ENCODE data around the gene LIN52.
"Not testable (repeated sequence)": the region's sequence is repeated elsewhere in the genome, so short reads cannot be mapped to it uniquely, and the experiment has no call there.

Gene LIN52

GRCh38 chr14:74109369-74109768 is 24.6 kb downstream of the LIN52 start:
- DNase-seq (ENCODE audit: low read depth) = peak; percentile 4

GRCh38 chr14:74111395-74112216 is 26.9 kb downstream of the LIN52 start:
- DNase-seq (ENCODE audit: low read depth) = peak; percentile 44

- not testable (repeated sequence) for DNase-seq (ENCODE audit: low read depth)
Measured at GRCh38 chr14:74125487-74125886, 40.7 kb downstream of the LIN52 start.

- DNase-seq (ENCODE audit: low read depth) = no peak
Measured at GRCh38 chr14:74126315-74127013, 41.7 kb downstream of the LIN52 start.

GRCh38 chr14:74127634-74128033 is 42.9 kb downstream of the LIN52 start:
- no peak for DNase-seq (ENCODE audit: low read depth)

GRCh38 chr14:74133833-74134481 is 49.2 kb downstream of the LIN52 start:
- DNase-seq (ENCODE audit: low read depth) = no peak

- no peak for DNase-seq (ENCODE audit: low read depth)
Measured at GRCh38 chr14:74134484-74134883, 49.7 kb downstream of the LIN52 start.

- DNase-seq (ENCODE audit: low read depth) = no peak
Measured at GRCh38 chr14:74135426-74135825, 50.7 kb downstream of the LIN52 start.

GRCh38 chr14:74140374-74140850 is 55.7 kb downstream of the LIN52 start:
- DNase-seq (ENCODE audit: low read depth) = peak; percentile 13

- DNase-seq (ENCODE audit: low read depth) = peak; percentile 33
Measured at GRCh38 chr14:74141703-74142102, 56.9 kb downstream of the LIN52 start.

- no peak for DNase-seq (ENCODE audit: low read depth)
Measured at GRCh38 chr14:74142523-74142922, 57.8 kb downstream of the LIN52 start.

- no peak for DNase-seq (ENCODE audit: low read depth)
Measured at GRCh38 chr14:74144789-74145188, 60.0 kb downstream of the LIN52 start.

- DNase-seq (ENCODE audit: low read depth) = no peak
Measured at GRCh38 chr14:74147571-74147970, 62.8 kb downstream of the LIN52 start.

GRCh38 chr14:74148705-74149104 is 63.9 kb downstream of the LIN52 start:
- DNase-seq (ENCODE audit: low read depth) = no peak

- DNase-seq (ENCODE audit: low read depth) = no peak
Measured at GRCh38 chr14:74155287-74155686, 70.5 kb downstream of the LIN52 start.

- no peak for DNase-seq (ENCODE audit: low read depth)
Measured at GRCh38 chr14:74155749-74156148, 71.0 kb downstream of the LIN52 start.

GRCh38 chr14:74160763-74161162 is 76.0 kb downstream of the LIN52 start:
- no peak for DNase-seq (ENCODE audit: low read depth)

GRCh38 chr14:74161526-74162158 is 76.9 kb downstream of the LIN52 start:
- DNase-seq (ENCODE audit: low read depth) = no peak

- DNase-seq (ENCODE audit: low read depth) = no peak
Measured at GRCh38 chr14:74169906-74170305, 85.2 kb downstream of the LIN52 start.

GRCh38 chr14:74176400-74176793 is 91.6 kb downstream of the LIN52 start:
- no peak for DNase-seq (ENCODE audit: low read depth)

- DNase-seq (ENCODE audit: low read depth) = no peak
Measured at GRCh38 chr14:74179856-74180255, 95.1 kb downstream of the LIN52 start.

GRCh38 chr14:74190927-74191575 is 106.3 kb downstream of the LIN52 start:
- DNase-seq (ENCODE audit: low read depth) = no peak
